GM18870 (cell line): ENCODE results near the gene PLXNA2.

Experiments
- ATAC-seq: cut with Tn5 transposase; IDR thresholded peaks from one replicate; pipeline ENCODE4 v1.9.1; 2021; ENCODE audit warnings: moderate library complexity; ENCODE audit not compliant: unreplicated experiment

Gene PLXNA2

DNA sequence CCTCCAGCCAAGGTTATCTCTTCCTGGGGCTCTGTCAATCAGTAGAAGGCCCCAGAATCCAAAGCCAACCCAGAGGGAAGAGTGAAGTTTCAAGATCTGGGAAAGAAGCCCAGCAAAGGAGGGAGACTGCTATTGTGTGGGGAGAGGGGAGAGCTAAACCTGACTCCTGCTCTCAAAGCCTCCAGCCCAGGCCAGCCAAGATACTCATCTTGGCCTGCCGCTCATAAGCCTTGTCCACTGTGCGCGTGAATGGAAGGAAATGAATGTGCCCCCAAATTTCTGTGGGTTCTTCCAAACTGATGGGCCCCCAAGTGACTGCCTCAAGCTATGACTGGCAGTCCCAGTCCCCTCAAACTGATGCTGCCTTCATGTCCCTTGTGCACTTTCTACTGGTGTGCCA, 2.0 kb downstream of the PLXNA2 start:
- no peak for ATAC-seq

DNA sequence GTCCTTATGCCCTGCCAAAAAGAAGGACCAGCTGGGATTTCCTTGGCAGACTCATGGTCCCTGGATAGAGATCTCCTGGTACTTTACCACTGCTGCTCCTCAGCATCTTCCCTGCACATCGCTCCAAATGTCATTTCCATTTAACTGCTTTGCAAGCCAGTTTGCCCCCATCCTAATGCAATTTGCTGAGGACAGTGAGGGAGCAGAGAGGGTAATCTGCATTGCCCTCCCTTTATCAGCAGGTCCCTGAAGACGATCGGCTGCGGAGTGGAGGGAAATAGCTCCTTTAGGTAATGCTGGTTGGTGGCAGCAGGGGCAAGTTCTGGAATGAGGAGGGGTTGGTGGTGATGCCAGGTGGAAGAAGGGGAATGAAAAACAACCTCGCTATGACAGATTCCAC, 2.7 kb downstream of the PLXNA2 start:
- no peak for ATAC-seq

DNA sequence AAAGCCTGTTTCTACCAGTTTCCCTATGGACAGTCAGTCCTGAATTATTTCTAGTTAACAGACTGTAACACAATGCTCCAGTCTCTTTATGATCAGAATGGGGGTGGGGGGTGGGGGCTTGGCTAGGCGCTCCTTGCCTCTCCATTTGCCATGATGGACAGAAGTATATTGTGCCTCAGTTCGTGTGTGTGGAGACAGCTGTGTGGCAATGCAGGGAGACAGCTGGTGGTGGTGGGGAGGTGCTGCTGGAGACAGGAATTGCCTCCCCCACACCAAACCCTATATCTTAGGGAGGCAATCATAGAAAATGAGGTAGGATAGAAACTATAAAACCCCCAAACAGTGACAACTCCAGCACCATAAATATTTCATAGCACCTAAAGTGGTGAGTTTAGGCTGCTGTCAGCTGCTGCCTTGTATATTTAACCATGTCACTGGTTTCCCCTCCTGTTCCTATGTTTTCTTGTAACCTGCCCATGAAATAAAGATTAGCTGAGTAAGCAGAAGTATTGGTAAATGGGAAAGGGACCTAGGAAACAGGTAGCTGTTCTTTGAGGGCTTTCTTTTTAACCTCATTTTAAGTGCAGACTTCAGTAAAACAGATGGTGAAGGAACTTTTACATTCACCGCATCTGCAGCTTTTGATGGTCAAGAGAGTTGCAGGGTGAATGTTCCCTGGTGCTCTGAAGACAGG, 3.4 kb downstream of the PLXNA2 start:
- ATAC-seq, result no peak

DNA sequence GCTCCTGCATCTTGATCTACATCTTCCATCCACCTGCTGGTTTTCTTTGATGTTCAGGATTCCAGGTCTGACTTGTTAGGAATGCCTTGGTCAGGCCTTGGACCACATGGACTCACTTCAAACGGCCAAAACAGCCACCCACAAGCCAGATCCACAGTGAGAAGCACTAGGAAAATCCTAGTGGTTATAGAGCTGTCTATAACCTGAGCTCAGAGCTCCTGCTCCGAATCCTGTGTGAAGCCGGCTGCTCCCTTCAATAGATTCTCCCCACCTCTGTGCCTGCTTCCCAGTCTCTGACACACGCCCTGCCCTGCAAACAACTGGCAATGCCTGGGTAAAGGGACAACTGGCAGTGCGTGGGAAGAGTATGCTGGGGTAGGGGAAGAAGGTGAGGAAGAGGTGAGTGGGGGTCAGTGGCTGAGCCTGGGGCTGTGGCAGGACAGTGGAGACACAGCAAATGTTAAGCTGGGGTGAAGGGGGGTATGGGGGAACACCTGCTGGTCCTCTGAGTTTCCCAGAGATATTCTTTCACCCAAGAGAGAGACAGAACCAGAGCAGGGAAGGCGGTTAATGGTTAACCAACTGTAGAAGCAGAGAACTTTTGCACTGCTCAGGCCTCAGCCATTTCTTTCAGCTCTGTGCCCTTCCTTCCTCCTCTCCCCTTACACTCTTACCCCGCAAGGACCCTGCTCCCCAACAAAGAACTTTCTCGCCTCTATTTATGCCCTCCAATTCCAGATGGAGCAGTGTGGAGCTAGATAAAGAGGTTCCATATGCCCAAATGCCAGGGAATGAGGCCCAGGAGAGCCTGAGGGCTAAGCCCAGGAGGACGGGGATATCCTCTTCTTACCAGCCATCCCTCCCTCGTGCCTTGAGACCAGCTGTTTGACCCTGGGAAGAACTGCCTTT, 4.5 kb downstream of the PLXNA2 start:
- no peak for ATAC-seq

DNA sequence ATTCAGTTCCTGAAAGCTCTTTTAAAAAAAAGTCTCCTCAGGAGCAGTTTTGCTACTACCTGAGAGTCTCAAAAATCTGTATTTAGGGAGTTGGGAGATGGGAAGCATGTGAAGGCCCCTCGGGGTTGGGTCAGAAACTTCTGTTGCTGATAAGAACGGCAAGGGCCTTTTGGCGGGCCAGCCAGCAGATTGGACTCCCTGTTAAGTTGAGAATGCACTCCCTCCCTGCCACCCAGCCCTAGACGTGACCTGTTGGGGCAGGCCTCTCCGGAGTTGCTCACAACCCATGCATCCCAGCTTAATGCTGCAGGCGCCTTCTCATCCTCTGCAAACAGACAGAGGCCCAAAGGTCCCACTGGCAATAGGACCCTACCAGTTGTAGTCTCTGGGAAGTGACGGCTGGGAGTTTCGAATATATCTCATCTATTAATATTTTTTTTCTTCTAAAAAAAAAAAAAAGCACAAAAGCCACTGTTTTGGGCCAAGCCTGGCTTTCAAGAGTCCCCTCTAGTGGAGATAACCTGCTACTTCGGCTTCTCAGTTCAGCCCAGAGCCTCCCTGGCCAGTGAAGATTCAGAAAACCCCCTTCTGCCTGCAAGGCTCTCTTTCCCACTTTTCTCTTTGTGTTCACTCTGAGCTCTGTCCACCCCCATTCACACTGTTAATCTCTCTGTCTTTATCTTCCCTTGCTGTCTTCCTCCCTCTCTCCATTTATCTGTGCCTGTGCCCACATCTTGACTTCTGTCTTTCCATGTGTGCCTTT, 5.3 kb downstream of the PLXNA2 start:
- no peak for ATAC-seq

DNA sequence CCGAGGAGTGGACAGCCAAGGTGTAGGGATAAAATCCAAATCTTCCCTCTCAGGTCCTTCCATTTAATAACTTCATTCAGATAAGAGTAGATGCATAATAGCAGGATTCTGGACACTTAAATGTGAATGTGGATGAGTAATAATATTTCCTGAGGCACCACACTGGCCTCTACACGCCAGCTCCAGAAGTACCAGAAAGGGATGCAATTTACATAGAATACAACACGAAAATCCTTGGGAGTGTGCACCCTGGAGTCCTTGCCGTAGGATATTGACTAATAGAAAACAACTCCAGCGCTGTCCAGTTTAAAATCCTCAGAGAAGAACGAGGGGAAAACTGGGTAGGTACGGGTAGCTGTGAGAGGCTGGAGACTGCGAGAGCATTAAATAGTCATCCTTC, 6.9 kb downstream of the PLXNA2 start:
- no peak for ATAC-seq

DNA sequence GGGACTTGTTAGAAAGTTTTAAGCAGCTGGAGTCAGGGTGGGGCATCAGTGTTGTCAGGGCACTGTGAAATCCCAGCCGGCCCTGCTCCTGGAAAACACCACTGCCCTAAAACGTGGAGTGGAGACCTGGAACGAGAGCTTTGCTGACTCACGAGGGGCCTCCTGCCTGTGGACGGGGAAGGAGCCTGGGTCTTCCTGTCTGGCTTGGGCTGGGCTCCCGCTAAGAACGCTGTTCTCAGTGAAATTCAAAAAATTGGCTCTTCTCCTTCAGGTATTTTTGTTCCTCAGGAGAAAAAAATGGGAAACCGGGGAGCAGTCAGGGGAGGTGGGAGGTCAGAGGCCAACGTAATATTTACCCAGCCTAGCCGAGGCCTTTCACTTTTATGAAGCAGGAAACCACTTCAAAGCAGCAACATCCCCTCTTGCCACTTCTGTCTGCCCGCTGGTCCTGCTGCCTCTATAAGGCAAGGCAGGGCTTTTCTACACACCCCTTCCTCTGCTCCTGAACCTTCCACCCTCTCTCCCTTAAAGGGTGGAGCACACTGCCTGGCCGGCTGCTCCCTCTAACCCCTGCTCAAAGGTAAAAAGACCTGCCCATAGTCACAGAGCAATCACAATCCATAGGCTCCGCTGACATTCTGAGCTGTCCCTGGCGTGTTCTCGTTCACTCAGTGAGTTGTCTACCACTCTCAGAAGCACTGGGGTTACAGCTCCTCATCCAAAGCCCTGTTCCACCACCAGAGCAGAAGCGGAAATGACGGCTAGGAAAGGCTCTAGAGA, 8.0 kb downstream of the PLXNA2 start:
- ATAC-seq, result no peak

DNA sequence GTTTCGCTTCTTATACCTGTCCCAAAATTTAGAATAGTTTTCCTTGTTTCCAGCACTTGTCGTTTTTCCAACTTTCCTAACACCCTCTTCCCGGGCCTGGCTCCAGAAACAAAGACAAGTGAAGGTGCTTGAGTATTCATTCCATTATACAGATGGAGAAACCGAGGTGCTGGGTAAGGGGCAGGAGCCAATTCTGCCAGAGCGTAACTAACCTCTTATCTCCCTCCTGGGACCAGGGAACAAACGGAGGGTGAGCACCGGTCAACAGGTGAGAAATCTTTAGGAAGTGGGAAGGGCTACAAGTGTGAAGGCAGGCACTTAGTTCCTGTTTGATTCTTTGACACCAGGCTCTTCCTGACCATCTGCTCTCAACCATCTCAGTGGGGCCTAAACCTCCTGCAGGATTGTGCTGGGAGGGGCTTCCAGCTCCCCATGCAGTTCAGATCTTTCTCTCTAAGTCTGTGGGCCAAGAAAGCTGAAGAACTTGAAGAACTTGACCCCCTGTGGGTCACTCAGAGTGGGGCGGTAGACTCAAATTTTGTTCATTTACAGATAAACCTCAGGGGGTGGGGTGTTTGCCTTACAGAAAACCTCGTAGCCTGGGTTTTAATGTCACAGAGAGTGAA, 8.7 kb downstream of the PLXNA2 start:
- no peak for ATAC-seq

DNA sequence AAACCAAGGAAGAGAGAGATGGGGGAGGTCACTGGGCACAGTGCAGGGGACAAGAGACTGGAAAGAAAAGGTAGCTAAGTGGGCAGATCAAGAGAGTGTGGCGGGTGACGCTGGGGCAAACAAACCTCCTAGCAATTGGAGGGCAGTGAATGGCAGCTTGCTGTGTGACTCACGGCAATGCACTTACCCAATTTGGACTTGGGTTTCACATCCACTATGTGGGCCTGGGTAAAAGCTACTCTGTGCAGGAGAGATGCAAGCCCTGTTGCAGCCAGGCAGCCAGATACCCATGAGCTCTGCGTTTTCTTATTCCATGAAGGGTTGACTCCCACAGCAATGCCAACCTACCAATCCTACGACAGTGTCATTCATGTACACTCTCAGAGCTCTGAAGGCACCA, 9.5 kb downstream of the PLXNA2 start:
- ATAC-seq, result no peak

DNA sequence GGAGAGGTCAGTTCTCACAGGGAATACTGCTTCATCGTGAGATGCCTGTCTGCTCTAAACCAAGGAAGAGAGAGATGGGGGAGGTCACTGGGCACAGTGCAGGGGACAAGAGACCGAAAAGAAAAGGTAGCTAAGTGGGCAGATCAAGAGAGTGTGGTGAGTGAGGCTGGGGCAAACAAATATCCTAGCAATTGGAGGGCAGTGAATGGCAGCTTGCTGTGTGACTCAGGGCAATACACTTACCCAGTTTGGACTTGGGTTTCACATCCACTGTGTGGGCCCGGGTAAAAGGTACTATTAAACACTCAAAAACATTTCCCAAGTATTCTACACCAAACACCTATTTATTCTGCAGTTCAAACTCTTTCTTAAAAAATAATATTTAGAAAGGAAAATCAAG, 10.2 kb downstream of the PLXNA2 start:
- ATAC-seq, result no peak

DNA sequence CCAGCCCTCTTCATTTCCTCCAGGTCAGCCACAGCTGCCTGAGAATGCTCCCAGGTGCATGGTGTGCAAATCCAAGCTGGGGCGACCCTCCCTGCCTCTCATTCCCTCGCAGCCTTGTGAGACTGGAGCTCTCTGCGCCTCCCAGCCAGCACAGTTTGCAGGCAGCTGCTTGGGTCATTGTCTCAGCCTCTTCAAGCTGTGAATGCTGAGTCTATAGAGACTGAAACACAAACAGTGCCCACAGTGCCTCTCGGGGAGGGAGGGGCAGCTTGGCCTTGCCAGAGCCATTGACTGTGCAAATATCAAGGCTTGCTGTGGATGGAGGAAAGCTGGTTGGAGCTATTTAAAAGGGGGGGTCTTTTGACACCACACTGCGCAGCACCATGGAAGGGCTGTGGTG, 10.6 kb downstream of the PLXNA2 start:
- ATAC-seq, result no peak

DNA sequence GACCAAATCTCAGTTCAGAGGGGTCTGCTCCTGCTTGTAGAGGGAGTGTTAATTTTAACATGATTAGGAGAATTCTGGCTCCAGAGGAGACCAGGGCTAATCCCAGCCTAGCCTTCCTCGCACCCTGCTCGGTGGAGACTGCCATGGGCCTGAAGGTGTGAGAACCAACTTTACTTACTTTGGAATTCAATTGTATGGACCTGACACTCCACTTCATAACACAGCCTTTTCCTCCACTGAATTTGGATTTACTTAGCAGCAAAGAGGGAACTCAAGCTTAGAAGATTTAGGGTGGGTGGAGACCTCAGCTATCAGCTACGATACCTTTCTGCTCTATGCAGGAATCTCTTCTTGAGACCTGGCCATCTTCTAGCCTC, 11.5 kb downstream of the PLXNA2 start:
- ATAC-seq, result no peak

DNA sequence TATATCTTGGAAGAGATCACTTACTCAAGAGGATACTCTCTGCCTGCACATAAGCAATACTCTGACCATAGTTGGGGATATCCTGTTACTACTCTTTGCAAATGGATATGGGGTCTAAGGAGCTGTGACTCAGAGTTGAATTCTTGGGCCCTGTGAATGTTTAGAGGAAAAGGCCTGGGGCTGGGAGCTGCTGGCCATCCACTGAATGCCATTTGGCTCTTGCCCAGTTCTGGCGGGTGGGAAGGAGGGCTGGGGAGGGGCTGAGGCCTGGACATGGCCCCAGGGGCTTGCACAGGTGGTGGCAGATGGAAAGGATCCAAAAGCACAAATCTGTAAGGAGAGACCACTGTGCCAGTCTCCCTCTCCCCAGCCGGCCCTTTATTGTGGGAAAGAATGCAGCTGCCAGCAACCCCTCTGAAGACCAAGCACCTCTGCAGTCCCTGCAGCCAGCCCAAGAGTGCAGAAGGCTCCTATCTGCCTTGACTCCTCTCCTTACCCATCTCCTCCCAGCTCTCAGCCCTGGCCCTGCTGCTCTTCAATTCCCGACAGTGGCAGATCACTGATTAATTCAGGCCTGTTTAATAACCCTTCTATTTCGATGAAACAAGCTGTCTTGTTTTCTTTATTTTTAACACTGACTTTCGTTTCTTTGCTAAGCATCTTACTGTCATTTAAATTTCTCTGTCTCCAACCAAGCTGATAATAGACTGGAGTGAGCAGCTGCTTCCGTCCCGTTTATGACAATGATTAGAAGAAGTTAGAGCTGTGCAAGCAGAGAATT, 12.1 kb downstream of the PLXNA2 start:
- ATAC-seq, result no peak

DNA sequence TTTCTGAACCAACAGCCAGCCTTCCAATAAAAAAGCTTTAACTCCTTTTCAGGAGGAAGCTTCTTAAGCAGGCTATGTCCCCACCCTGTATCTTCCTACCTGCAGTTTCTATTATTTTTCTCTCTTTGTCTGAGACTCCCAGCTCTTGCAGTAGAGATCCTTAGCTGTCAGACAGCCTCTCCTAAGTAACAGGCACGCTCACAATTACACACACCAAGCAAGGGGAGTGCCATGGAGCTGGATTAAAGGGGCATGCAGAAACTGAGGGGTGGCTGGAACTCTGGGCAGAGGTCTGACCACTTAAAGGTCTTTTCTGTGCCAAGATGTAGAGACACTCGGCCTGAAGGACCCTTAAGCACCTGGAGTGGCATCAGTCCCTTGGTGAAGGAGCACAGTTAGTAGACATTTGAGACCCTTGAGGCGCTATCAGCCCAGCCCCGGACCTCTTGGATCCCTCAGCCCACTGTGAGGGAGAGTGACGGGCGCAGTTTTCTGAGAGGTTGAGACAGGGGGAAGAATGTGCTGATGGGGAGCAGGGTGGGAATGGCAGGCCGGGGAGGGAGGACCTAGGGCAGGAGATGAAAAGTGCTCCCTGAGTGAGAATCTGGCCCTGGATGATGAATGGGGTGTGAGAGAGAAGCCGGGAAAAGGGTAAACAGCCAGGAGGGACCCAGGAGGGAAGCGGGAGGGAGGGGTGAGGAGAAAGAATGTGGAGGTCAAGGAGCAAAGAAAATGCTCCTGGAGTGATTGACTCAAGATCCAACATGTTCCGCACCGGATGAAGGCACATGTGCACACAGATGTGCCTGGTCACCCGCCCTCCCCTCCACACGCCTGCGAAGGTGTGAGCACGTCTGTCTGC, 13.3 kb downstream of the PLXNA2 start:
- no peak for ATAC-seq

DNA sequence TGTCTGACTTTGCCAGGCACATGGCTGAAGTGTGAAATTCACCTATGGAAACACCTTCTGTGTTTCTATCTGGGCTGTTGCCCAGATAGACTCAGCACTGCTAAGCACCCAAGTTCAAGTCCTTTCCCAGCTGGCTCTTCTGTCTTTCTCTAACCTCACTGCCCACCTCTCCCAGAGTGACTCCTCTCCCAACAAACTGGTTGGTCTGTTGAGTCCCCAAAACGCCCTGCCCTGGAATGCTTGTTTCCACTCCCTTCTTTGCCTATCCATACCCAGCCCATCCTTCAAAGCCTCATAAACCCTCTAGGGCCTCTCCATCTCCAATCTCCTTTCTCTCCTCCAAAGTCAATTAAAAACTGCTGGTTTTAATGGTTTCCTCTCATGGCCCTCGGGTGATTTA, 15.6 kb downstream of the PLXNA2 start:
- no peak for ATAC-seq

DNA sequence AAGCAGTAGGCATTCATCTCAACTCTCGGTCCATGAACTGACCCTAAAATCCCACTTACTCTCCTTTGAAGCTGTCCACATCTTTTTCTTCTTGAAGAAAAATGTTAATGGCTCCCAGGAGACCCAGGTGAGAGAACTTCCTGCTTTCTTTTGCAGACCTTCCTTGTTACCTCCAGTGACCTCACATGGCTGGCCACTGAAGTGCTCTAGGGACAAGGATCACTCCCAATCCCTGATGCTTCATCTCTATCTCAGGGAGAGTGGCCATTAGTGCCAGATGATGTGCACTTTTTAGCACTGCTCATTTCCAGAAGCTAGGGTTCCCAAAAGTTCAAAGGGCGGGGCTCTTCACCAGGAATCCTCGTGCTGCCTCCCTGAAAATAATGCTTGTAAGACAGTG, 16.2 kb downstream of the PLXNA2 start:
- no peak for ATAC-seq

DNA sequence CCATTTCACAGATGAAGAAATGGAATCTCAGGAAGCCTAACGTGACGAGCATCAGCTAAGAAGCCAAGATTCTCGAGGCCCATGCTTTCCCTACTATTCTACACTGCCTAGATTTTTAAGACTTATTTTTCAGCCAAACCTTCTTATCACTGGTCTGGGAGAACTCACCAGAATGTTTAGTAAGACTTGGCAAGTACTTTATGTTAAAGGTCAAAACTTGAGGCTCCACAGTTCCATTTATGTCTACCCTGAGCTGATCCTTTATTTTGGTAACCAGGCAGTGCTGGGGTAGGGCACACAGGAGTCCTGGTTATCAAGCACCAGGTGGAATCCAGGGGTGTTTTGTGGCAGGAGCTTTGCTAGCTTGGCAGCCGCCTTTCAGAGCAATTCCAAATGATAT, 16.8 kb downstream of the PLXNA2 start:
- ATAC-seq, result no peak

DNA sequence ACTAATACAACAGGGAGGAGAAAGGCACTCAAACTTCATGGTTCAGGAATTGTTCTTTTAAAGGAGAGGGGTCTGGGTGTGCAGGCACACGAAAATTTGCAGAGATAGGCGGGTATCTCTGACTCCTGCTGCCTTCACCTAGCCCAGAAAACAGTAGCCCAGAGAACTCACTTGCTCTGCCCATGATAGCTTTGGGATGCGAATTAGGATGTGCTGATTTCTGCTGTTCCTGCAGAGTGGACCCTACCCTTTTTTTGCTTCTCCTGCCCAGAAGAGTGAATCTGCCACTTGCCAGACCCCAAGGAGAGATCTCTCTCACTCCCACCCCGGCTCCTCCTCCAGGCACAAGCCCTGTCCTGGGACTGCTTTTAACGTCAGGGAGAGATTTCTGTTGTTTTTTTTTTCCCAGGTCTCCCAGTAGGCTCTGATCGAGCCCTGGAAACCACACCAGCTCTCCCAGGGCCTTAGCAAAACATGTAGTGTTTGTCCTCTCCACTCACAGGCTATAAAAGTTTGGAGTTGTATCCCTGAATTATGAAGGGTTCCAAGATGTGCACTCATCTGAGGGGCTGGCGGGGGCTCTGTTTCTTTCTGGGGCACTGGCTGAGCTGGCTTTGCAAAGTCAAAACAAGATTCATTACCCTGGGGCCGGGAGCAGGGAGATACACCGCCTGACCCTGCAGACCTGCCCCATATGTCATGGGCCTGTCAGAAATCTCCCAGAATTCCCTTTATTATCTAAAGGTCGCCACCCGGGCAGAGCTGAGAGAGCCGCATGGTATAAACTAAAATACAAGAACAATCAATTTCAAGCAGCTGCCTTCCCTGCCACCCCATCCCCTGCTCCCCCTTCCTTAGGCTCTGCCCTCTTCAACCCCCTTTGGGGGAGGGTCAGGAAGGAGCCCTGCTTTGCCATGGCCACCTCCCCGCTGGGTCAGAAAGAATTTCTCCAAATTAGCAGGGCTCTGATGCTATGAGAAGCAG, 17.9 kb downstream of the PLXNA2 start:
- ATAC-seq, result no peak
